ENCODE measurements around the gene TMEFF2.

- TF ChIP-seq CTCF (conservative IDR thresholded peaks at IDR 0.05; ENCODE audit: low read depth, low read length) (no peak), CHD1 (IDR thresholded peaks at IDR 0.05; ENCODE audit: low read depth, low read length) (no peak), SMC3 (IDR thresholded peaks at IDR 0.05; ENCODE audit: low read depth, low read length) (no peak), MAFK (IDR thresholded peaks at IDR 0.05; ENCODE audit: low read depth, low read length) (no peak), RFX5 (IDR thresholded peaks at IDR 0.05; ENCODE audit: low read depth, low read length) (no peak), POLR2A (IDR thresholded peaks at IDR 0.05; ENCODE audit: low read depth, low read length) (no peak), NFE2L2 (IDR thresholded peaks at IDR 0.05; ENCODE audit: low read depth, low read length) (no peak), RCOR1 (IDR thresholded peaks at IDR 0.05; ENCODE audit: insufficient replicate concordance, low read length) (no peak), CEBPB (IDR thresholded peaks at IDR 0.05; ENCODE audit: low read depth, low read length) (no peak), RAD21 (IDR thresholded peaks at IDR 0.05; ENCODE audit: low read length) (no peak), MXI1 (IDR thresholded peaks at IDR 0.05; ENCODE audit: borderline replicate concordance, low read depth, low read length) (no peak)
Measured at GRCh38 chr2:191917430-191917881, 277.3 kb downstream of the TMEFF2 start.

Measured in IMR-90 (cell line).